COLO668 (cell line): Measurements from ENCODE around the gene YOD1.

Experiments
- DNase-seq: peaks from one replicate; lab custom pipeline; 2025; ENCODE audit not compliant: unreplicated experiment; lab: John Stamatoyannopoulos, UW

YOD1 gene

DNA sequence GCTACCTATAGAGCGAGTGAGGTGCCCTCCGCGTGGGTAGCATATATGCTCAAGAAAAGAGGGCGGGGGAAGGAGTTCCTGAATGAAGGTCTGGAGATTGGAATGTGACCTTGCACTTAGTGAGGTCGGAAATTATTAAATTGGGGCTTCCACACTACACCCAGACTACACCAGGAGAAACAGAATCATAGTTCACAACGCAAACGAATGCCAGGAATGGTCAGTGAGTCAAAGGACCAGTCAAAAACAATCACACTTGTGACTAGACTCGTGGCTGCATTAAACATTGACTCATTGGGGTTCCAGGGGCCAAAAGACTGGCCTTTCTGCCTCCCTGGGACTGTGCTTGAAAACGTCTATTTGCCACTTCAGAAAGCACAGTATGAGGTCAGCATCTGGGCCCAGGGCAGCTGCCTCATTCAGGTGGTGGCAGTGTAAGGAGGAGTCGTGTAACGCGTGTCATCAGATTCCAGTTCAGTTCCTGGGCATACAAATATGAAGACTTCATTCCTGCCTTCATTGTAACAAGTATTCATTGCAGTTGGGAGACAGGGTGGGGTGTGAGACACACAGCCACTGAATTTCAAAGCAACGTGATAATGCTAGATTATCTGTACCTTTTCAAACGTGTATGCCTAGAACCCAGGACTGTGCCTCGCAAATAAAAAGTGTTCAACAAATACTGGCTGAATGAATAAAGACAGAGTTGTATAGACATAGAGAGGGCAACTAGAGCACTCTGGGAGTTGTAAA is at the start of gene YOD1:
YOD1 (minus strand) TSS at position 18 of the 753 bp plus-strand sequence. CDS start 178 bp downstream, outside the sequence.
- DNase-seq: peak; percentile 69

GRCh38 chr1:207097871-207098324 is 46.9 kb upstream of the YOD1 start:
- DNase-seq: no peak

GRCh38 chr1:207093944-207094343 is 42.9 kb upstream of the YOD1 start:
- no peak for DNase-seq

- no peak for DNase-seq
These were observed 40.3 kb upstream of the YOD1 start for GRCh38 chr1:207091200-207091908.

GRCh38 chr1:207089627-207090355 is 38.8 kb upstream of the YOD1 start:
- no peak for DNase-seq

DNA sequence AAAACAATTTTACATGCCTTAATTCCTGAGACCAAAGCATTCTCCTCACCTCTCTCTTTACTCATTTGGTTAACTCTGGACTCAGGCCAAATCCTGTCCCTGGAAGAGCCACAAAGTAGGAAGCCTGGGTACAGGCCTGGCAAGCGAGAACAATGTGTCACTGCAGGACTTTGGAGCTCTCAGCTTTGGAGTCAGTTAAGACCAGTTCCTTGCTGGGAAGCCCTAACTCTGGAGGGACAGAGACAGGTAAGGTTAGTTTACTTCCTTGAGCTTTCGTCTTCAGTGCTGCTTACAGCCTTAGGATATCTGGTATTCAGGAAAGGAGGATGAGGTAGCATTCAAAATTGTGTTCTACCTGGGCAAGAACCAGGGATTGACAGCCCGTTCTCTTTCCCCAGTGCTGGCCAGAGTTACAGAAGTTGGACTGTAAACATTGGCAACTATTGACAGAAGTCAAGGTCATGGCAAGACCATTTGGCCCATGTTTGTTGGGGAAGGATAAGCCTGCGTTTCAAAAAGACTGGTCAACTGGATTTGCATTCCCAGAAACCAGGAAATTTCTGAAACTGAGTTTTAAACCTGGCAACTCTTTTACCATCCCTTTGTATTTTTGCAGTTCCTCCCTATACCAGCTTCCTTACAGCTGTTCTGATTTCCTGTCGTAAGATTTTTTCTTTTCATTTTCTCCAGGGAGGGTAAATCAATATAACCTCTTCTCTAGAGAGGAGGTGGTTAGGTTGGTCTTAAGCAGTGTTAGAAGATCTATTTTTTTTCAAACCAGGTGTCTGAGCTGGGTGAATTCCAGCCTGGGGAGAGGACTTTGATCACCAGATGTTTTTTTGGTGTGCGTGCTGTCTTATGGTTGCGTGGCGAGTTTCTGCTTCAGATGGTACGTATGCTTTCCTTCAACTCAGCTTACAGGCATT is 38.0 kb upstream of the YOD1 start, which contains the start of gene C4BPB:
C4BPB (plus strand) TSS at position 160 of the 926 bp plus-strand sequence; CDS start at position 832, 672 bp downstream.
- peak; percentile 24 for DNase-seq

GRCh38 chr1:207088161-207088560 is 37.2 kb upstream of the YOD1 start:
- DNase-seq: no peak

- no peak for DNase-seq
These were observed 34.9 kb upstream of the YOD1 start for GRCh38 chr1:207085887-207086286.

- DNase-seq: peak; percentile 49
These were observed 33.7 kb upstream of the YOD1 start for GRCh38 chr1:207084701-207085180.

GRCh38 chr1:207084232-207084631 is 33.2 kb upstream of the YOD1 start:
- DNase-seq: no peak

DNA sequence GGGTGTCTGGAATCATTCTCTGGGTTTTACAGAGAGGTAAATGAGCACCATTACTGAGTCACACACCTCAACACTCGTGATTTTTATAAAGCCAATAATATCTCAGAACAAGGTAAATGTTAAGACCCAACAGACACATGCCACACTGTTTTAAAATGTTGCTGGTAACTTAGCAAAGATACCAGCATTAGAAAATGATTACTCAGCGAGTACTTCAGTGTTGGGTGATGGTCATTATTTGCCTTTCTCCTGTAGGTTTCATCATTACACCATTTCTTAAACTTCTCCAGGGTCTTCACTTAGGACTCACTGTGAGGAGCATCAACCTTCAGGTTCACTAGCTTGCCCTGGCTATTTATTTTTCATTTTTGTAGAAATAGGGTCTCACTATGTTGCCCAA is 30.8 kb upstream of the YOD1 start:
- no peak for DNase-seq

DNA sequence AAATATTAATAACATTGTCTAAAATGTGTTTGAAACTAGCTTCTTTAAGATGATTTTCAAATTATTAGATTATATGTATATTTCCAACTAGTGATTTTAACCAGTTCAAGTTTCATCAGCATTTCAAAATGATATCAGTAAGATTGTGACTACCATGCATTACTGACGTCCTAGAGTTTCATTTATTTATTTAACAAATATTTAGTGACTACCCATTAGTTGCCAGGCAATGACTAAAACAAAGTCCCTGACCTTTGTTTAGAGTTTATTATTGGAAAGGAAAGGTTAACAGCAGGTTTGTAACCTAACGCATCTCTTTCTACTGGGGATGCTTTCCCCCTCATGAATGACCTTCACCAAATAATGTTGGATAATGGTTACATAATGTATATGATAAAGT is 30.1 kb upstream of the YOD1 start:
- no peak for DNase-seq

- DNase-seq: no peak
These were observed 28.8 kb upstream of the YOD1 start for GRCh38 chr1:207079706-207080241.

DNA sequence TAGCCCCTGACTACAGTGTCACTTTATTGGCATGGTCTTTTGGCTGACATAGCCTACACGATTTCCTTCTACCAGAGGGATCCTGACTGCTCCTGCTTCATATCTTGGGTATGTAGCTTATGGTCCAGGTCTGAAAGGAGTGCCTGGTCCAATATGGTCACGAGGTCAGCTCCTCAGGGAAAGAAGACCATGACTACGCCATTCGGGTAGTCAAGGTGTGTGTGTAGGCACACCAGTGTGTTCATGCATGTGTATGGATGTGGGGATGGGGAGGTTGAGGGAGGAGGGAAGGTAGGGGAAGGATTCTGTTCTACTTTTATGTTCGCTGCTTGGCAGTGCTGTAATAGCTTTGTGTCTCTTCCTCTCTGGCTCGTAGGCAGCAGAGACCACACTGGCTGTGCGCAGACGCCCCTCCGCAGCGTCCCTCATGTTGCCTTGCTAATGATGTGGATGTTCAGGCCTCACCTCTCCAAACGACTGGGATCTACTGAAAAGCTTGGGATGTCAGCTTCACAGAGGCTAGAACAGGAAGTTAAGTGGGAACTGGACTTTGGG is 27.6 kb upstream of the YOD1 start:
- no peak for DNase-seq

- DNase-seq: peak; percentile 72
These were observed 26.7 kb upstream of the YOD1 start for GRCh38 chr1:207077470-207078377.

DNA sequence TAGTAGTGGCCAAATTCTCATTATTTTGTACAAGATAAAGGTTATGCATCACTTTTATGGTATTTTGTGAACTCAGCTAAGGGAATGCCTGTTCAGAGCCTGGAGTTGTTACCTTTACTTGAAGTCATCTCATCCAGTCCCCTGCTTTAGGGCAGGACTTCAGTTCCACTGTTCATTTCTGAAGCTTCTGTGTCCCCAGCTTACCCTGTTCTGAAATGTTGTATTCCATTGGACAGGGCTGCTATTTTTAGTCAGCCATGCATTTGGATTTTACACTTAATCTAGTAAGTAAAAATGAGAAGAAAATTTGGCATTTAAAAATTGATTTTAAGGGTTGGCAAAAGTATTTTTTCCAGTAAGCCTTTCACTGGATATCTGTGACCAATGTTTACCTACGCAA is 26.0 kb upstream of the YOD1 start:
- no peak for DNase-seq

GRCh38 chr1:207076181-207076955 is 25.4 kb upstream of the YOD1 start:
- DNase-seq: no peak
